Fibroblast of mammary gland (primary cell): ENCODE measurements around the gene NDUFA7.
"Not testable (repeated sequence)": the region's sequence is repeated elsewhere in the genome, so short reads cannot be mapped to it uniquely, and the experiment has no call there.

ENCODE experiments used
- DNase-seq: peaks from one replicate; pipeline ENCODE4 v3.0.0-alpha.2; 2010; ENCODE audit warnings: low read depth
- H3K4me3 ChIP-seq: 2 replicates; pipeline ENCODE4 v1.5.1; 2011; ENCODE audit warnings: low read depth, mild to moderate bottlenecking, low read length, moderate library complexity; ENCODE audit not compliant: control insufficient read depth
- TF ChIP-seq, protein P1 (sequence below): conservative IDR thresholded peaks from 2 replicates; pipeline ENCODE4 v1.5.1; 2011; ENCODE audit warnings: low read depth, low read length, inconsistent platforms; ENCODE audit not compliant: control insufficient read depth, insufficient read depth

NDUFA7 gene

GRCh38 chr19:8352134-8352827, 31.1 kb upstream of the NDUFA7 start:
- no peak for DNase-seq

DNA sequence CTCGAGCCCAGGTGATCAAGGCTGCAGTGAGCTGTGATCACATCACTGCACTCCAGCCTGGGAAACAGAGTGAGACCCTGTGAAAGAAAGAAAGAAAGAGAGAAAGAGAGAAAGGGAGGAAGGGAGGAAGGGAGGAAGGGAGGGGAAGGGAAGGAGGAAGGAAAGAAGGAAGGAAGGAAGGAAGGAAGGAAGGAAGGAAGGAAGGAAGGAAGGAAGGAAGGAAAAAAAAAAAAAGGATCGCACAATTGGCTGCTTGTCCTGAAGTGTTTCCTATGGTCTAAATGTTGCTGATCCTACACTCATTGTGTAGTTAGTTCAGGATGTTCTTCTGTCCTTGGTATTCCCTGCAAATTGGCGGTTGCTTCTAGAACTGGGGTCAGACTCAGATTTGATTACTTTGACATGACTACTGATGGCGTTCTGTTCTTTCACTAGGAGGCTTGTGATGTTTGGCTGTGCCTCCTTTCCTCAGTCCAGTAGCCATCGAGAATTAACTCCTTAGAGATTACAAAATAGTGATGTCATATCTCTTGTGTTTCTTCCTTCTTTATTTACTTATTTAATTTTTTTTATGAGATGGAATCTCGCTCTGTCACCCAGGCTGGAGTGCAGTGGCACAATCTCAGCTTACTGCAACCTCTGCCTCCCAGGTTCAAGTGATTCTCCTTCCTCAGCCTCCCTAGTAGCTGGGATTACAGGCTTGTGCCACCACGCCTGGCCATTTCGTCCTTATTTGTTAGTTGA, 28.6 kb upstream of the NDUFA7 start:
- H3K4me3 ChIP-seq, DNase-seq: not testable (repeated sequence)

More at GRCh38 chr19:8352134-8352827, 31.1 kb upstream of the NDUFA7 start:
- no peak overlapping the region for H3K4me3 ChIP-seq
- TF ChIP-seq, protein P1, sequence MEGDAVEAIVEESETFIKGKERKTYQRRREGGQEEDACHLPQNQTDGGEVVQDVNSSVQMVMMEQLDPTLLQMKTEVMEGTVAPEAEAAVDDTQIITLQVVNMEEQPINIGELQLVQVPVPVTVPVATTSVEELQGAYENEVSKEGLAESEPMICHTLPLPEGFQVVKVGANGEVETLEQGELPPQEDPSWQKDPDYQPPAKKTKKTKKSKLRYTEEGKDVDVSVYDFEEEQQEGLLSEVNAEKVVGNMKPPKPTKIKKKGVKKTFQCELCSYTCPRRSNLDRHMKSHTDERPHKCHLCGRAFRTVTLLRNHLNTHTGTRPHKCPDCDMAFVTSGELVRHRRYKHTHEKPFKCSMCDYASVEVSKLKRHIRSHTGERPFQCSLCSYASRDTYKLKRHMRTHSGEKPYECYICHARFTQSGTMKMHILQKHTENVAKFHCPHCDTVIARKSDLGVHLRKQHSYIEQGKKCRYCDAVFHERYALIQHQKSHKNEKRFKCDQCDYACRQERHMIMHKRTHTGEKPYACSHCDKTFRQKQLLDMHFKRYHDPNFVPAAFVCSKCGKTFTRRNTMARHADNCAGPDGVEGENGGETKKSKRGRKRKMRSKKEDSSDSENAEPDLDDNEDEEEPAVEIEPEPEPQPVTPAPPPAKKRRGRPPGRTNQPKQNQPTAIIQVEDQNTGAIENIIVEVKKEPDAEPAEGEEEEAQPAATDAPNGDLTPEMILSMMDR, result no peak

GRCh38 chr19:8343483-8343844, 22.3 kb upstream of the NDUFA7 start:
- TF ChIP-seq, protein P1, result no peak
- DNase-seq, result no peak
- H3K4me3 ChIP-seq, result peak overlapping the region; percentile 21

DNA sequence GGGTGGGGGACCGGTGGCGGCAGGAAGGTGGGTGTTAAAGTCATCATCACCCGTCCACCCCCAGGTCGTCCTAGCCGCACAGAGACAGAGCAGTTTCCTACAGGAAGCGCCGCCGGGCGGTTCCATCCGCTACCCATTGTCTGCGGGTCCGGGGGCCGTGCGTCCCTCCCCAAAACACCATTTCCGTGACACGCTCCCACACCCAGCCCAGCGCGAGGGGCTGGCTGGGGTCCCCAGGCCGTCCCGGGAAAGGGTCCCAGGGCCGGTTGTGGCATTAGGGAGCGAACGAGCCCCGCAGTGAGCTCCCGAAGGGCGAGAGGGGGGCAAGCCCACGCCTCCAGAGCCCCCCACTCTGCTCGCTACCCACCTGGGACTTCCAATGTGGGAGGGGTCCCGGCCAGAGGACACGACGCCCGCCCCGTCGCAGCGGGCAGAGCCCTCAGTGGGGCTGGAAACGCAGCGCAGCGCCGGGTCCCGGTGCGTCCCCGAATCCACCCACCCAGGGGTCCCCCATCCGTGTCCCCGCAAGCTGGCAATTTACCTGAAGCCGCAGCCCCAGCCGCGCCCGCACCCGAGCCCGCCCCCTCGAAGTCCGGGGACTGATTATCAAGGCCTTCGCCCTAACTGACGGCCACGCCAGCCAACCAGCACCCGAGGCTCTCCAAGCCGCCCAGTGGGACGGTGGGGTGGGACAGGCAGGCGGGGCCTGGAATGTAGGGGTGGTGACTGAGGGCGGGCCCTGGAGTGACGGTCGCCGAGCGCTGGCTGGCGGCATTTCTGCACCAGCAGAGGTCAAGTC, 21.7 kb upstream of the NDUFA7 start, which contains the start of gene KANK3:
TSS of gene KANK3 (minus strand) at position 579 of the 799 bp plus-strand sequence. CDS start 5,434 bp downstream, outside the sequence.
- peak within 1 kb of the TSS; percentile 37 for H3K4me3 ChIP-seq
- TF ChIP-seq, protein P1, result no peak
- DNase-seq, result peak; percentile 95

DNA sequence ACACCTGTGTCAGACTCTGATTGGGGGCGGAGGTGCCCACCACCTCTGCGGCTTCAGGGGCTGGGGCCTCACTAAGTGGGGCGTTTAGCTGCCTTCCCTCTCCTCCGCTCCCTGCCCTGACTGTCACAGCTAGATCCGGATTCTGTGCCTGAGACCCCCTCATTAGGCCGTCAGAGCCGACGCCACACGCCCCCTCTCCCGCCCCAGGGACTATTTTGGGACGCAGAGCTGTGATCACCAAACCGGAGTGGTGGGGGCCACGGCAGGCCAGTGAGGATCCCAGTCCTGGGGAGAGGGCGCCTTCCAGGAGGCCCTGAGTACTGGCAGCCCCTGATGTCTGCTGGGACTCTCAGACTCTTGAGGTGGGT, 21.1 kb upstream of the NDUFA7 start:
- DNase-seq, result no peak
- H3K4me3 ChIP-seq, result no peak overlapping the region
- TF ChIP-seq, protein P1, result no peak

- H3K4me3 ChIP-seq, result not testable (repeated sequence)
These were observed 20.3 kb upstream of the NDUFA7 start for GRCh38 chr19:8341504-8341903.

DNA sequence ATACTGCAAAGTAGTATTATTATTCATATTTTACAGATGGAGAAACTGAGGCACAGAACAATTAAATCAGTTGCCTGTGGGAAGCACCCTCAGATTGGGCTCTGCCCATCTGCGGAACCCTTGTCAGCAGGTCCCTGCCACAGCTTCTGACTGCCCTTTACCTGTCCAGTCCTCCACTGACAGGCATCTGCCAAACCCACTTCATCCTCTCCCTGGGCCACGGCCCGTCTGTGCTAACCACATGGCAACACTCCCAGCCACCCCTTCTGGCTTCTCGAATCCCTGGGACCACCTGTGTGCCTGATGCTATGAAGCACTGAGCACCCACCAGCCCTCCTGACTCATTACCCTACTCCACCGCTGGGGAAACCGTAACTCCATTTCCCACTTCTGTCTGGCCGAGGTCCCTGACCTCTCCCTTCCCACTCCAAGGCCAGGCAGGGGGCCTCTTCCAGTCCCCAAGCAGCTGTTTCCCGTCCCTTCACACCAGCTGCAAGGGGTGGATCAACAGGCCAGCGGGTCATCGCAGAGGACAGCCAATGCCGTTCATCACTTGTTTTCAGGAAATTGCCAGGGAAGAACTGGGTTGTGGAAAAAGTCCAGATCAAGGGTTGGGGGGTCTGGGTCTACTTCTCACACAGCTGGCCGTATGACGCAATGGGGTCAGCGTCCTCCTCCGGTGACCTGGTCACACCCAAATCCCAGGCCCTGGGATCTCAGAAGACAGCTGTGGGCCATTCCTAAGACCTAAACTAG, 19.3 kb upstream of the NDUFA7 start:
- H3K4me3 ChIP-seq, result no peak overlapping the region
- TF ChIP-seq, protein P1, result no peak
- DNase-seq, result no peak

More at GRCh38 chr19:8341504-8341903, 20.3 kb upstream of the NDUFA7 start:
- not testable (repeated sequence) for DNase-seq
